A549 treated with Hydrocortisone at 1 μM for 4 hours (cell line): Measurements from ENCODE around the gene MGAT3. TPM values are rescaled to one million over a fixed set of nuclear protein-coding genes. Genes with fewer than 3 reads are reported as not detected.

Experiments used
- total RNA-seq: library from RNA; stranded (reverse); fragments of 200-300 nt; extraction: Qiagen RNA extraction; gene quantifications from 5 replicates; pipeline ENCODE4 v1.2.3, GENCODE V29; 2022

Gene MGAT3
- 0.55 to 0.91 TPM (median 0.75 TPM) in 5 replicates for total RNA-seq

GRCh38 chr22:39456522-39457197, at the start of gene MGAT3:
Gene MGAT3 (plus strand): TSS chr22:39457012. CDS start chr22:39487348, 30,336 bp downstream.

GRCh38 chr22:39502109-39502788, 45.4 kb downstream of the MGAT3 start, which contains the start of gene MIEF1:
Gene MIEF1 (plus strand): TSS chr22:39502290. CDS start chr22:39511295, 9,005 bp downstream.

GRCh38 chr22:39520226-39521105, 63.7 kb downstream of the MGAT3 start, which contains the start of gene ATF4:
Gene ATF4 (plus strand): TSS chr22:39520562. CDS start chr22:39521446, 884 bp downstream.

GRCh38 chr22:39532215-39533073, 75.6 kb downstream of the MGAT3 start, which contains the start of gene RPS19BP1:
Gene RPS19BP1 (minus strand): TSS chr22:39532748. CDS start chr22:39532738, 10 bp downstream.

Other genes starting within 250 kb of the MGAT3 start
- 3.2 to 4.5 TPM (median 3.4 TPM) in 5 replicates for gene PDGFB, start 212.0 kb upstream of the MGAT3 start, total RNA-seq
- gene RPL3, start 137.4 kb upstream of the MGAT3 start, total RNA-seq: 1,752 to 2,087 TPM (median 1,764 TPM) in 5 replicates
- gene SYNGR1, start 107.0 kb upstream of the MGAT3 start, total RNA-seq: 11.0 to 12.8 TPM (median 11.5 TPM) in 5 replicates
- gene TAB1, start 57.2 kb upstream of the MGAT3 start, total RNA-seq: 8.5 to 10.4 TPM (median 10.0 TPM) in 5 replicates
- 23.9 to 31.2 TPM (median 25.1 TPM) in 5 replicates for gene MIEF1, start 45.3 kb downstream of the MGAT3 start, total RNA-seq
- gene ATF4, start 63.5 kb downstream of the MGAT3 start, total RNA-seq: 301 to 376 TPM (median 345 TPM) in 5 replicates
- 70.8 to 109 TPM (median 97.8 TPM) in 5 replicates for gene RPS19BP1, start 75.7 kb downstream of the MGAT3 start, total RNA-seq
- 0.05 to 0.07 TPM (median 0.05 TPM) in 5 replicates for gene CACNA1I, start 113.7 kb downstream of the MGAT3 start, total RNA-seq